Gastrocnemius medialis (tissue), 4 donors: ENCODE data around the gene CYP4X1. TPM values are rescaled to one million over a fixed set of nuclear protein-coding genes. Genes with fewer than 3 reads are reported as not detected.
"Not testable (repeated sequence)": the region's sequence is repeated elsewhere in the genome, so short reads cannot be mapped to it uniquely, and the experiment has no call there.

Experiments
- ATAC-seq, 2 donors: fragments of 150-250 bp; one replicate each; pipeline ENCODE4 v1.9.1; 2016
- DNase-seq, 2 donors: peaks; one replicate each; pipeline ENCODE4 v3.0.0-alpha.2; 2019
- H3K27ac ChIP-seq, 4 donors: fragments of 200-600 bp; sonication (generic); 1 replicate in 1 of 4; 2 replicates in 3 of 4; pipeline ENCODE4 v1.5.1; 2016 to 2018; ENCODE audit warnings: mild to moderate bottlenecking in 2 of 4, moderate library complexity in 1 of 4
- H3K27me3 ChIP-seq, 3 donors: fragments of 200-600 bp; sonication (generic) in 2 of 3; 1 replicate in 1 of 3; 2 replicates in 2 of 3; pipeline versions ENCODE4 v1.5.1 to v1.6.0; 2016 to 2019; ENCODE audit warnings: mild to moderate bottlenecking in 1 of 3, moderate library complexity in 1 of 3
- H3K36me3 ChIP-seq, 2 donors: fragments of 200-600 bp; sonication (generic) in 1 of 2; one replicate each; pipeline ENCODE4 v1.5.1; 2017 to 2018
- H3K4me1 ChIP-seq, 2 donors: fragments of 200-600 bp; sonication (generic) in 1 of 2; one replicate each; pipeline ENCODE4 v1.5.1; 2016 to 2017; ENCODE audit warnings: mild to moderate bottlenecking in 2 of 2
- H3K4me3 ChIP-seq, 4 donors: fragments of 200-600 bp; sonication (generic) in 3 of 4; 1 replicate in 1 of 4; 2 replicates in 3 of 4; pipeline ENCODE4 v1.5.1; 2016 to 2019; ENCODE audit warnings: mild to moderate bottlenecking in 2 of 4
- H3K9me3 ChIP-seq, 3 donors: fragments of 200-600 bp; sonication (generic) in 2 of 3; 1 replicate in 1 of 3; 2 replicates in 2 of 3; pipeline ENCODE4 v1.5.1; 2016 to 2019
- POLR2A ChIP-seq, 2 donors: fragments of 450-650 bp; IDR thresholded peaks; one replicate each; pipeline ENCODE4 v1.6.1; 2017; ENCODE audit warnings: antibody characterized with exemption in 2 of 2, mild to moderate bottlenecking in 2 of 2, moderate library complexity in 2 of 2
- in situ Hi-C, 4 donors: fragments of 200-750 bp; cut with MboI; loops; one replicate each; pipeline versions ENCODE4 v1.15.0 to v1.8.0; 2017; ENCODE audit warnings: low sequenced_read_pairs in 4 of 4
- intact Hi-C: fragments of 100-400 bp; cut with DNase I; formaldehyde crosslinking; loops from one replicate; pipeline ENCODE4 v1.15.1; 2023; ENCODE audit warnings: low total_unique reads
- total RNA-seq, 4 donors: library from RNA; depleted of rRNA; stranded (reverse); fragments of >200 nt; gene quantifications; one replicate each; pipeline versions ENCODE4 v1.1.0 to v1.2.3, GENCODE V29; 2016
- TF ChIP-seq, protein P1 (sequence below), 5 experiments: fragments of 450-650 bp in 3 of 5; fragments of 200-600 bp in 2 of 5; sonication (generic) in 2 of 5; IDR thresholded peaks in 4 of 5; conservative IDR thresholded peaks in 1 of 5; 1 replicate in 4 of 5; 2 replicates in 1 of 5; pipeline ENCODE4 v1.5.1; 2016 to 2019; ENCODE audit warnings: antibody characterized with exemption in 5 of 5, mild to moderate bottlenecking in 3 of 5, moderate library complexity in 3 of 5

Gene CYP4X1
- total RNA-seq, 4 donors from 2014 or later: 0.90 to 3.6 (median 2.6) TPM

DNA sequence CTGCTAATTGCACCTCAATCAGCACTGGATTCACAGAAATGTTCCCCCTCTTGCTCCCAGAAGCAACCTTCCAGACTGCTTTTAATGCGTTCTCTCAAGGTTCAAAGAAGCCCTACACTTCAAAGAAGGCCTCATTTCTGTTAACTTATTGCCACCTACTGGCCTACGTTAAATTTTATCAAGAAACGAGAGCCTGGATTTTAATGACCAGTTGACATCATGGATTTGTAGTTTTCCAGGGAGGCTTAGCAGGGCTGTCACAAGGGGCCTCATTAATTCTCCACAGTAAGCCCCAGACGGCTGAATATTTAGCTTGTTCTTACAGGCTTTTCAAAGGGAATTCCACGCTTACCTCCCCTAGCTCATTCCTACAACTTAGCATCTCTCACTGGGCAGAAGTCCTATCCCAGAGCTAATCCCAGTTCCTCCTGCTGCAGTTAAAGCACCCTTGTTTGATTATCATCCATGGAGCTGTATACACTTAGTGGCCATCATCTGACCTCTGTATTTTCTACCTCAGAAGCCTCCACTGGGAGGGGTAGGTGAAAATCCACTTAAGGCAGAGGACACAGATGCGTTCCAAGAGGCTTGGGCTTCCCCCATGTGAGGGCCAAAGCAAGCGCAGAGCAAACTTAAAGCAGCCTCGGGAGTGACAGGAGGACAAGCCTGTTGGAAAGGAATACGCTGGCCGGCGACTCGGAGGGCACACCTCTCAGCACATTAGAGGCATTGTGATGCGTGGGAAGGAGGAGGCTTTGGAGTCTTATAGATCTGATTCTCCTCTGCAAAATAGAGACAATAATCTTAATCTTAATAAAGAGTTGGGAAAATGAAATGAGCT, 32.2 kb upstream of the CYP4X1 start:
- ATAC-seq (no peak), DNase-seq (no peak)
- no peaks in the 10 kb centered on the region for H3K36me3 ChIP-seq
- H3K9me3 ChIP-seq: no peaks in the 10 kb centered on the region
- no peaks in the 10 kb centered on the region for H3K27me3 ChIP-seq
- no peak overlapping the region for H3K4me3 ChIP-seq
- intact Hi-C loops: no loop called here
- TF ChIP-seq, protein P1, sequence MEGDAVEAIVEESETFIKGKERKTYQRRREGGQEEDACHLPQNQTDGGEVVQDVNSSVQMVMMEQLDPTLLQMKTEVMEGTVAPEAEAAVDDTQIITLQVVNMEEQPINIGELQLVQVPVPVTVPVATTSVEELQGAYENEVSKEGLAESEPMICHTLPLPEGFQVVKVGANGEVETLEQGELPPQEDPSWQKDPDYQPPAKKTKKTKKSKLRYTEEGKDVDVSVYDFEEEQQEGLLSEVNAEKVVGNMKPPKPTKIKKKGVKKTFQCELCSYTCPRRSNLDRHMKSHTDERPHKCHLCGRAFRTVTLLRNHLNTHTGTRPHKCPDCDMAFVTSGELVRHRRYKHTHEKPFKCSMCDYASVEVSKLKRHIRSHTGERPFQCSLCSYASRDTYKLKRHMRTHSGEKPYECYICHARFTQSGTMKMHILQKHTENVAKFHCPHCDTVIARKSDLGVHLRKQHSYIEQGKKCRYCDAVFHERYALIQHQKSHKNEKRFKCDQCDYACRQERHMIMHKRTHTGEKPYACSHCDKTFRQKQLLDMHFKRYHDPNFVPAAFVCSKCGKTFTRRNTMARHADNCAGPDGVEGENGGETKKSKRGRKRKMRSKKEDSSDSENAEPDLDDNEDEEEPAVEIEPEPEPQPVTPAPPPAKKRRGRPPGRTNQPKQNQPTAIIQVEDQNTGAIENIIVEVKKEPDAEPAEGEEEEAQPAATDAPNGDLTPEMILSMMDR (IDR thresholded peaks at IDR 0.05 in 4 of 5, conservative IDR thresholded peaks at IDR 0.05 in 1 of 5): peak in 1 of 5 experiments; percentile 20
- no peak for TF ChIP-seq POLR2A (IDR thresholded peaks at IDR 0.05)
- in situ Hi-C loops: no loop called here
- no peaks in the 10 kb centered on the region for H3K4me1 ChIP-seq
- no peak overlapping the region for H3K27ac ChIP-seq

DNA sequence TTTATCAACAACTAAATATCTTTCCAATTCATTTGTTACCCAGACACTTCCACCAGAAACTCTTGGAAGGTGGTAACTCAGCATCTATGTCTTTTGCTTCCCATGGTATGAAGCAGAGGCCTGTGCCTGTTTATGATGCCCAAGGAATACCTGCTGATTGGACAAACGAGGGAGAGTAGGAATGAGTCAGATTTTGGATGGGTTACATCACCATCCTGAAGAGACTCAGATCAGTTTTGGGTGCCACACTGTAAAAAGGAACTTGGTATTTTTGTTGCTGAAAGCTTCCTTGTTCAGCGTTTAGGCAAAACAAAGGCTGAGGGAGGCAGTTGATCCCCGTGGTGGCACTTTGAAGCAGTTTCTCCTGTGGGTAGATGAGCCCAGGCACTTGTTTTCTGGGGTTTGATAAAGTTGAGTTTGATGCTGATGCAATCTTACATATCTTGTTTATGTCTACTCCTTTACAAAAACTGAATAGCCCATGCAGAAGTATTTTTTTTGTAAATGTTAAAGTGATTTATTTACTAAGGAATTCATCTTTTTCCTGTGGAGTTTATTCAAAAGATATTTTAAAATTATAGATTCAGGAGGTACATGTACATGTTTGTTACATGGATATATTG, 26.7 kb upstream of the CYP4X1 start:
- TF ChIP-seq, protein P1 (IDR thresholded peaks at IDR 0.05 in 4 of 5, conservative IDR thresholded peaks at IDR 0.05 in 1 of 5): no peak
- no peak for TF ChIP-seq POLR2A (IDR thresholded peaks at IDR 0.05)
- Histone ChIP-seq H3K36me3 (no peaks in the 10 kb centered on the region), H3K4me3 (no peak overlapping the region), H3K4me1 (no peaks in the 10 kb centered on the region), H3K9me3 (no peaks in the 10 kb centered on the region), H3K27me3 (no peaks in the 10 kb centered on the region), H3K27ac (no peak overlapping the region)
- intact Hi-C loops (no loop called here), in situ Hi-C loops (no loop called here)
- DNase-seq (no peak), ATAC-seq (no peak)

DNA sequence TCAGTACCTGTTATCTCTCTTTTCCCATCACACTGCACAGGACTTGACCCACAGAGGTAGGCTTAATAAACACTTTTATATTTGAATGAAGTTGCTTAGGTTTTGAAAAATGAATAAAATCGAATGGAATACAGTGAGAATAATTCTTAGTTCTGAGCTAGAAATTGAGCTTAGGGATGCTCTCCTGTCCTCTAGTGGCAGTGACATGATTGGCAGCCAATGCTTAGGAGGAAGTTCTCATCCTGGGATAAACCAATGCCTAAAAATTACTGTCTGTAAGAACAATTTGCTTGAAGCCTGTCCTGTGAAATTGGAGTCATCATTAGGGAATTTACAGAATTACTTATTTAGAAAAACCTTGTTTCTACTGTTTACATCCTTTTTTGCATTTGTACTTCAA, 21.3 kb upstream of the CYP4X1 start:
- DNase-seq (no peak), ATAC-seq (no peak)
- TF ChIP-seq POLR2A (IDR thresholded peaks at IDR 0.05): no peak
- TF ChIP-seq, protein P1 (IDR thresholded peaks at IDR 0.05 in 4 of 5, conservative IDR thresholded peaks at IDR 0.05 in 1 of 5): peak in 2 of 5 experiments; percentile 14 to 29
- Histone ChIP-seq H3K36me3 (no peaks in the 10 kb centered on the region), H3K27ac (no peak overlapping the region), H3K4me3 (no peak overlapping the region), H3K4me1 (no peaks in the 10 kb centered on the region), H3K9me3 (no peaks in the 10 kb centered on the region), H3K27me3 (no peaks in the 10 kb centered on the region)
- intact Hi-C loops (no loop called here), in situ Hi-C loops (no loop called here)

DNA sequence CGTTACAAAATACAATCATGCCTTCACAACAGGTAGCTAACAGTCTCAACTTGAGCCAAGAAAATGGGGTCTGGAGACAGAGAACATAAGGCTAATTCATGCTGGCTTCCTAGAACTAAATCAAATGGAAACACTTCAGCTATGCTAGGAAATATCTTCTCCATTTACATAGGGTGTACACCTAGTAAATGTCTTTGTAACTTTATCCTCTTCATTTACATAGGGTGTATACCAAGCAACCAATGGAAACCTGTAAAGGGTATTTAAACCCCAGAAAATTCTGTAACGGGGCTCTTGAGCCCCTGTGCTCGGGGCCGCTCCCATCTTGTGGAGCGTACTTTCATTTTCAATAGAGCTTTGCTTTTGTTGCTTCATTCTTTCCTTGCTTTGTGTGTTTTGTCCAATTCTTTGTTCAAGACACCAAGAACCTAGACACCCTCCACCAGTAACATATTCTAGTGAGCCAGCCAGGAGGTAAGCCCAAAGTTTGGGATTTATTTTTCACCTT, 19.5 kb upstream of the CYP4X1 start:
- Histone ChIP-seq H3K36me3 (no peaks in the 10 kb centered on the region), H3K4me1 (no peaks in the 10 kb centered on the region), H3K4me3 (no peak overlapping the region), H3K9me3 (no peaks in the 10 kb centered on the region), H3K27me3 (no peaks in the 10 kb centered on the region), H3K27ac (no peak overlapping the region)
- no peak for DNase-seq
- TF ChIP-seq, protein P1 (IDR thresholded peaks at IDR 0.05 in 4 of 5, conservative IDR thresholded peaks at IDR 0.05 in 1 of 5): no peak
- TF ChIP-seq POLR2A (IDR thresholded peaks at IDR 0.05): no peak
- ATAC-seq: no peak
- intact Hi-C loops (no loop called here), in situ Hi-C loops (no loop called here)

DNA sequence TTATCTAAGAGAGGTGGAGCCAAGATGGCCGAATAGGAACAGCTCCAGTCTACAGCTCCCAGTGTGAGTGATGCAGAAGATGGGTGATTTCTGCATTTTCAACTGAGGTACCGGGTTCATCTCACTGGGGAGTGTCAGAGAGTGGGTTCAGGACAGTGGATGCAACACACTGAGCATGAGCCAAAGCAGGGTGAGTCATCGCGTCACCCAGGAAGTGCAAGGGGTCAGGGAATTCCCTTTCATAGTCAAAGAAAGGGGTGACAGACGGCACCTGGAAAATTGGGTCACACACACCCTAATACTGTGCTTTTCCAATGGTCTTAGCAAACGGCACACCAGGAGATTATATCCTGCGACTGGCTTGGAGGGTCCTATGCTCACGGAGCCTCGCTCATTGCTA, 17.0 kb upstream of the CYP4X1 start:
- H3K4me1 ChIP-seq, H3K9me3 ChIP-seq, H3K27me3 ChIP-seq, ATAC-seq, H3K27ac ChIP-seq, DNase-seq, in situ Hi-C loops, H3K4me3 ChIP-seq, intact Hi-C loops, H3K36me3 ChIP-seq: not testable (repeated sequence)
